Measurements from ENCODE around the gene HS3ST5. TPM values are rescaled to one million over a fixed set of nuclear protein-coding genes. Genes with fewer than 3 reads are reported as not detected.

The HS3ST5 gene
- total RNA-seq, 4 donors from 2014 or later = not detected

GRCh38 chr6:114202389-114202788, 140.4 kb downstream of the HS3ST5 start:
- no peak for TF ChIP-seq POLR2A (IDR thresholded peaks at IDR 0.05)
- TF ChIP-seq CTCF (IDR thresholded peaks at IDR 0.05) = no peak
- no peaks in the 10 kb centered on the region for H3K36me3 ChIP-seq
- no peak overlapping the region for H3K4me3 ChIP-seq
- no peak for DNase-seq
- H3K4me1 ChIP-seq = no peaks in the 10 kb centered on the region
- no peak overlapping the region for H3K27ac ChIP-seq
- no peaks in the 10 kb centered on the region for H3K9me3 ChIP-seq
- no peaks in the 10 kb centered on the region for H3K27me3 ChIP-seq
- intact Hi-C loops (cut with DNase I) = no loop called here

GRCh38 chr6:114200891-114201290, 141.9 kb downstream of the HS3ST5 start:
- H3K27ac ChIP-seq = no peak overlapping the region
- no peaks in the 10 kb centered on the region for H3K36me3 ChIP-seq
- 88 to 90% methylated on average over 3 of the region's 3 CpGs for WGBS, 2 donors
- DNase-seq = no peak
- no peaks in the 10 kb centered on the region for H3K9me3 ChIP-seq
- intact Hi-C loops (cut with DNase I) = no loop called here
- no peaks in the 10 kb centered on the region for H3K4me1 ChIP-seq
- TF ChIP-seq POLR2A (IDR thresholded peaks at IDR 0.05) = no peak
- TF ChIP-seq CTCF (IDR thresholded peaks at IDR 0.05) = no peak
- H3K27me3 ChIP-seq = no peaks in the 10 kb centered on the region
- no peak overlapping the region for H3K4me3 ChIP-seq

- TF ChIP-seq CTCF (IDR thresholded peaks at IDR 0.05) = no peak
- TF ChIP-seq POLR2A (IDR thresholded peaks at IDR 0.05) = no peak
- WGBS, 2 donors = 80 to 87% methylated on average over 7 of the region's 7 CpGs
Measured at GRCh38 chr6:114195631-114196403, 147.0 kb downstream of the HS3ST5 start.

GRCh38 chr6:114195027-114195365, 147.8 kb downstream of the HS3ST5 start:
- no peaks in the 10 kb centered on the region for H3K4me1 ChIP-seq
- no peak overlapping the region for H3K4me3 ChIP-seq
- TF ChIP-seq POLR2A (IDR thresholded peaks at IDR 0.05) (no peak), CTCF (IDR thresholded peaks at IDR 0.05) (no peak)
- intact Hi-C loops (cut with DNase I) = no loop called here
- 71 to 75% methylated on average over 1 of the region's 1 CpG for WGBS, 2 donors
- no peaks in the 10 kb centered on the region for H3K9me3 ChIP-seq
- H3K27ac ChIP-seq = no peak overlapping the region
- no peak for DNase-seq
- no peaks in the 10 kb centered on the region for H3K36me3 ChIP-seq
- H3K27me3 ChIP-seq = no peaks in the 10 kb centered on the region

More at GRCh38 chr6:114195631-114196403, 147.0 kb downstream of the HS3ST5 start:
- no peak for DNase-seq
- H3K27ac ChIP-seq = no peak overlapping the region
- no peaks in the 10 kb centered on the region for H3K36me3 ChIP-seq
- H3K4me3 ChIP-seq = no peak overlapping the region
- no peaks in the 10 kb centered on the region for H3K27me3 ChIP-seq
- H3K4me1 ChIP-seq = no peaks in the 10 kb centered on the region
- intact Hi-C loops (cut with DNase I) = no loop called here
- no peaks in the 10 kb centered on the region for H3K9me3 ChIP-seq

- no peaks in the 10 kb centered on the region for H3K9me3 ChIP-seq
- no peaks in the 10 kb centered on the region for H3K36me3 ChIP-seq
- TF ChIP-seq POLR2A (IDR thresholded peaks at IDR 0.05) = no peak
- TF ChIP-seq CTCF (IDR thresholded peaks at IDR 0.05) = no peak
- no peaks in the 10 kb centered on the region for H3K27me3 ChIP-seq
- H3K4me1 ChIP-seq = no peaks in the 10 kb centered on the region
- intact Hi-C loops (cut with DNase I) = no loop called here
- DNase-seq = no peak
- 44 to 49% methylated on average over 3 to 4 of the region's 4 CpGs for WGBS, 2 donors
- H3K27ac ChIP-seq = no peak overlapping the region
- no peak overlapping the region for H3K4me3 ChIP-seq
Measured at GRCh38 chr6:114194362-114195026, 148.3 kb downstream of the HS3ST5 start.

All from esophagus squamous epithelium (tissue), 5 donors.